Small intestine (tissue), 7 donors: ENCODE measurements around the gene RAPGEF6. TPM values are rescaled to one million over a fixed set of nuclear protein-coding genes. Genes with fewer than 3 reads are reported as not detected.
"Not testable (repeated sequence)": the region's sequence is repeated elsewhere in the genome, so short reads cannot be mapped to it uniquely, and the experiment has no call there.

Source experiments
- DNase-seq, 2 donors: peaks; one replicate each; pipeline versions ENCODE4 v3.0.0 to v3.0.0-alpha.2; 2013
- FAIRE-seq: peaks from 2 replicates; lab custom pipeline; 2012; peaks lifted over from hg19 to GRCh38; lab: Jason Lieb, UNC
- H3K27ac ChIP-seq, 3 donors: one replicate each; pipeline ENCODE4 v1.5.1; 2013; ENCODE audit warnings: low read length in 2 of 3, mild to moderate bottlenecking in 2 of 3, control low read depth in 1 of 3, inconsistent platforms in 1 of 3, low read depth in 1 of 3, moderate library complexity in 1 of 3
- H3K27me3 ChIP-seq, 3 donors: one replicate each; pipeline ENCODE4 v1.6.1; 2013; ENCODE audit warnings: low read length in 3 of 3, inconsistent platforms in 1 of 3; ENCODE audit not compliant: control insufficient read depth in 3 of 3, insufficient read depth in 3 of 3
- H3K36me3 ChIP-seq, 3 donors: one replicate each; pipeline ENCODE4 v1.6.1; 2013; ENCODE audit warnings: low read length in 3 of 3, inconsistent platforms in 1 of 3, low read depth in 1 of 3, mild to moderate bottlenecking in 1 of 3, moderate library complexity in 1 of 3; ENCODE audit not compliant: control insufficient read depth in 3 of 3, insufficient read depth in 2 of 3
- H3K4me1 ChIP-seq, 3 donors: one replicate each; pipeline ENCODE4 v1.6.1; 2013; ENCODE audit warnings: low read length in 2 of 3, inconsistent platforms in 1 of 3, low read depth in 1 of 3, mild to moderate bottlenecking in 1 of 3, moderate library complexity in 1 of 3; ENCODE audit not compliant: control insufficient read depth in 3 of 3, insufficient read depth in 2 of 3
- H3K4me3 ChIP-seq, 3 donors: one replicate each; pipeline ENCODE4 v1.5.1; 2013; ENCODE audit warnings: low read length in 3 of 3, control low read depth in 1 of 3, inconsistent platforms in 1 of 3, low read depth in 1 of 3, mild to moderate bottlenecking in 1 of 3, moderate library complexity in 1 of 3
- H3K9me3 ChIP-seq, 2 donors: one replicate each; pipeline ENCODE4 v1.6.1; 2013; ENCODE audit warnings: low read depth in 1 of 2, low read length in 1 of 2; ENCODE audit not compliant: control insufficient read depth in 2 of 2, insufficient read depth in 1 of 2
- WGBS, 3 donors: extraction: QIAGEN DNeasy Blood & Tissue Kit; methylation state at CpG; one replicate each; pipeline ENCODE4 v1.1.7; 2013; 5-methylcytosine and 5-hydroxymethylcytosine counted together
- polyA plus RNA-seq, 4 donors: library from polyadenylated mRNA; stranded (reverse) in 3 of 4; unstranded in 1 of 4; fragments of 200-250 nt in 3 of 4; fragments of 120-200 nt in 1 of 4; gene quantifications; one replicate each; pipeline versions ENCODE4 v1.2.1 to v1.2.3, GENCODE V29; 2013
- donor health status: healthy with polysubstance abuse.
- donor health status: control.
- donor health status: control.
- donor health status: Bipolar disorder and iron deficiency.
- donor health status: healthy.

The RAPGEF6 gene
- polyA plus RNA-seq, 4 donors: 1.1 to 10.4 (median 2.3) TPM

GRCh38 chr5:131384173-131384572 is 250.9 kb downstream of the RAPGEF6 start:
- FAIRE-seq (no peak), DNase-seq (no peak)
- Histone ChIP-seq H3K4me3 (no peak overlapping the region), H3K36me3 (peaks cover 0 to 10% (median 5%) of the 10 kb centered on the region in 3 donors), H3K27ac (no peak overlapping the region), H3K27me3 (no peaks in the 10 kb centered on the region), H3K9me3 (no peaks in the 10 kb centered on the region), H3K4me1 (peaks cover 0 to 6% (median 4%) of the 10 kb centered on the region in 3 donors)
- WGBS, 3 donors: 52 to 67% (median 57%) methylated on average over 6 of the region's 6 CpGs

- 44 to 52% (median 47%) methylated on average over 3 of the region's 3 CpGs for WGBS, 3 donors
- H3K4me1 ChIP-seq: peaks cover 0 to 14% (median 6%) of the 10 kb centered on the region in 3 donors
- peak overlapping the region in 2 of 3 donors; percentile 46 to 66 for H3K27ac ChIP-seq
- DNase-seq: peak; percentile 62 to 76
- no peak for FAIRE-seq
- peaks cover 0 to 6% (median 5%) of the 10 kb centered on the region in 3 donors for H3K36me3 ChIP-seq
- H3K9me3 ChIP-seq: no peaks in the 10 kb centered on the region
- H3K4me3 ChIP-seq: no peak overlapping the region
- H3K27me3 ChIP-seq: no peaks in the 10 kb centered on the region
These were observed 252.3 kb downstream of the RAPGEF6 start for GRCh38 chr5:131382407-131383395.

GRCh38 chr5:131381777-131382176 is 253.3 kb downstream of the RAPGEF6 start:
- 29 to 52% (median 43%) methylated on average over 2 of the region's 2 CpGs for WGBS, 3 donors
- FAIRE-seq (no peak), DNase-seq (no peak)
- H3K27ac ChIP-seq: peak overlapping the region in 1 of 3 donors; percentile 66
- peaks cover 0 to 14% (median 6%) of the 10 kb centered on the region in 3 donors for H3K4me1 ChIP-seq
- H3K36me3 ChIP-seq: peaks cover 0 to 5% (median 2%) of the 10 kb centered on the region in 3 donors
- H3K27me3 ChIP-seq: no peaks in the 10 kb centered on the region
- no peak overlapping the region for H3K4me3 ChIP-seq
- no peaks in the 10 kb centered on the region for H3K9me3 ChIP-seq

GRCh38 chr5:131381021-131381420 is 254.0 kb downstream of the RAPGEF6 start:
- FAIRE-seq (no peak), DNase-seq (no peak)
- Histone ChIP-seq H3K27ac (peak overlapping the region in 2 of 3 donors; percentile 41 to 94), H3K27me3 (no peaks in the 10 kb centered on the region), H3K4me3 (no peak overlapping the region), H3K9me3 (no peaks in the 10 kb centered on the region), H3K4me1 (peaks cover 0 to 14% (median 6%) of the 10 kb centered on the region in 3 donors), H3K36me3 (peaks cover 0 to 2% (median under 1%) of the 10 kb centered on the region in 3 donors)
- WGBS, 3 donors: 84 to 99% (median 92%) methylated on average over 4 of the region's 4 CpGs

GRCh38 chr5:131380238-131380637 is 254.8 kb downstream of the RAPGEF6 start:
- not testable (repeated sequence) for DNase-seq, FAIRE-seq, H3K27me3 ChIP-seq, H3K4me3 ChIP-seq, H3K36me3 ChIP-seq, H3K9me3 ChIP-seq
- 62 to 71% (median 63%) methylated on average over 2 of the region's 2 CpGs for WGBS, 3 donors
- Histone ChIP-seq H3K4me1 (peaks cover 0 to 14% (median 6%) of the 10 kb centered on the region in 3 donors), H3K27ac (peak overlapping the region; percentile 32 to 94 (median 41))

GRCh38 chr5:131379723-131380122 is 255.3 kb downstream of the RAPGEF6 start:
- Histone ChIP-seq H3K4me3 (no peak overlapping the region), H3K9me3 (no peaks in the 10 kb centered on the region), H3K27me3 (no peaks in the 10 kb centered on the region), H3K4me1 (peaks cover 0 to 14% (median 6%) of the 10 kb centered on the region in 3 donors), H3K27ac (peak overlapping the region; percentile 41 to 94 (median 60)), H3K36me3 (no peaks in the 10 kb centered on the region)
- WGBS, 3 donors: 50 to 81% (median 57%) methylated on average over 7 of the region's 7 CpGs
- FAIRE-seq (no peak), DNase-seq (peak; percentile 27 to 33)

GRCh38 chr5:131378721-131379541 is 256.1 kb downstream of the RAPGEF6 start:
- FAIRE-seq (no peak), DNase-seq (peak in 1 of 2 donors; percentile 20)
- peaks cover 0 to 14% (median 6%) of the 10 kb centered on the region in 3 donors for H3K4me1 ChIP-seq
- peak overlapping the region in 2 of 3 donors; percentile 60 to 85 for H3K27ac ChIP-seq
- no peaks in the 10 kb centered on the region for H3K27me3 ChIP-seq
- peaks cover 0 to 2% (median 0%) of the 10 kb centered on the region in 3 donors for H3K36me3 ChIP-seq
- H3K9me3 ChIP-seq: no peaks in the 10 kb centered on the region
- H3K4me3 ChIP-seq: no peak overlapping the region
